Body of pancreas (tissue), 4 donors: Measurements from ENCODE around the gene UNC93A.

Experiments
- POLR2A ChIP-seq, 3 donors: fragments of 450-650 bp; IDR thresholded peaks; one replicate each; pipeline ENCODE4 v1.6.1; 2016; ENCODE audit warnings: antibody characterized with exemption in 3 of 3, mild to moderate bottlenecking in 2 of 3
- TF ChIP-seq, protein P1 (sequence below), 7 experiments: fragments of 450-650 bp in 4 of 7; fragments of 200-600 bp in 3 of 7; sonication (generic) in 3 of 7; IDR thresholded peaks; one replicate each; pipeline ENCODE4 v1.5.1; 2016 to 2019; ENCODE audit warnings: antibody characterized with exemption in 7 of 7

DNA sequence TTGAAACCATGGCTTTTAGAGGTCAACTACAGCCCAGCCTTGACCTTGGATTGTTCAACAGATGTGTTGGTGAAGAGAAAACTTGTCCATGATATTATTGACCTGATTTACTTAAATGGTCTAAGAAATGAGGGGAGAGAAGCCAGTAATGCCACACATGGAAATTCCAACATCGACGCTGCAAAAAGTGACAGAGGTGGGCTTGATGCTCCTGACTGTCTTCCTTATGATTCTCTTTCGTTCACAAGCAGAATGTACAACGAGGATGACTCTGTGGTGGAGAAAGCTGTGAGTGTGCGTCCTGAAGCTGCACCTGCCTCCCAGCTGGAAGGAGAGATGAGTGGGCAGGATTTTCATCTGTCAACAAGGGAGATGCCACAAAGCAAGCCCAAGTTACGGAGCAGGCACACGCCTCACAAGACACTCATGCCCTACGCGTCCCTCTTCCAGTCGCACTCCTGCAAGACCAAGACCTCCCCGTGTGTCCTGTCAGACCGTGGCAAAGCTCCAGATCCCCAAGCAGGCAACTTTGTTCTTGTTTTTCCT lies 50.0 kb downstream of the UNC93A start:
- TF ChIP-seq POLR2A (IDR thresholded peaks at IDR 0.05), result no peak
- TF ChIP-seq, protein P1, sequence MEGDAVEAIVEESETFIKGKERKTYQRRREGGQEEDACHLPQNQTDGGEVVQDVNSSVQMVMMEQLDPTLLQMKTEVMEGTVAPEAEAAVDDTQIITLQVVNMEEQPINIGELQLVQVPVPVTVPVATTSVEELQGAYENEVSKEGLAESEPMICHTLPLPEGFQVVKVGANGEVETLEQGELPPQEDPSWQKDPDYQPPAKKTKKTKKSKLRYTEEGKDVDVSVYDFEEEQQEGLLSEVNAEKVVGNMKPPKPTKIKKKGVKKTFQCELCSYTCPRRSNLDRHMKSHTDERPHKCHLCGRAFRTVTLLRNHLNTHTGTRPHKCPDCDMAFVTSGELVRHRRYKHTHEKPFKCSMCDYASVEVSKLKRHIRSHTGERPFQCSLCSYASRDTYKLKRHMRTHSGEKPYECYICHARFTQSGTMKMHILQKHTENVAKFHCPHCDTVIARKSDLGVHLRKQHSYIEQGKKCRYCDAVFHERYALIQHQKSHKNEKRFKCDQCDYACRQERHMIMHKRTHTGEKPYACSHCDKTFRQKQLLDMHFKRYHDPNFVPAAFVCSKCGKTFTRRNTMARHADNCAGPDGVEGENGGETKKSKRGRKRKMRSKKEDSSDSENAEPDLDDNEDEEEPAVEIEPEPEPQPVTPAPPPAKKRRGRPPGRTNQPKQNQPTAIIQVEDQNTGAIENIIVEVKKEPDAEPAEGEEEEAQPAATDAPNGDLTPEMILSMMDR (IDR thresholded peaks at IDR 0.05), result no peak
